ENCODE measurements around the gene ACAP3. TPM values are rescaled to one million over a fixed set of nuclear protein-coding genes. Genes with fewer than 3 reads are reported as not detected.

Gene ACAP3
- total RNA-seq, 1 donor from 2014 or later, result 55.2 TPM

- H3K36me3 ChIP-seq, result no peaks in the 10 kb centered on the region
- H3K4me1 ChIP-seq, result no peaks in the 10 kb centered on the region
- H3K9me3 ChIP-seq, result no peaks in the 10 kb centered on the region
- H3K4me3 ChIP-seq, result no peak overlapping the region
- intact Hi-C loops (cut with DNase I), result no loop called here
- H3K27me3 ChIP-seq, result no peaks in the 10 kb centered on the region
- no peak overlapping the region for H3K27ac ChIP-seq
- no peak for ATAC-seq
- no peak for DNase-seq
- TF ChIP-seq CTCF (IDR thresholded peaks at IDR 0.05), result no peak
These were observed 12.4 kb downstream of the ACAP3 start for GRCh38 chr1:1295154-1295923.

GRCh38 chr1:1294250-1294890 lies 13.4 kb downstream of the ACAP3 start:
- ATAC-seq (no peak), DNase-seq (no peak)
- intact Hi-C loops (cut with DNase I), result no loop called here

GRCh38 chr1:1293263-1294249 lies 14.2 kb downstream of the ACAP3 start:
- intact Hi-C loops (cut with DNase I), result no loop called here
- ATAC-seq, result peak; percentile 5
- no peak overlapping the region for H3K27ac ChIP-seq

More at GRCh38 chr1:1294250-1294890, 13.4 kb downstream of the ACAP3 start:
- TF ChIP-seq CTCF (IDR thresholded peaks at IDR 0.05), result no peak
- no peak overlapping the region for H3K27ac ChIP-seq
- H3K9me3 ChIP-seq, result no peaks in the 10 kb centered on the region
- no peak overlapping the region for H3K4me3 ChIP-seq
- no peaks in the 10 kb centered on the region for H3K36me3 ChIP-seq
- no peaks in the 10 kb centered on the region for H3K4me1 ChIP-seq
- no peaks in the 10 kb centered on the region for H3K27me3 ChIP-seq

GRCh38 chr1:1292851-1293250 lies 14.9 kb downstream of the ACAP3 start:
- intact Hi-C loops (cut with DNase I), result no loop called here
- DNase-seq, result no peak
- Histone ChIP-seq H3K4me1 (no peaks in the 10 kb centered on the region), H3K27ac (no peak overlapping the region), H3K9me3 (no peaks in the 10 kb centered on the region), H3K4me3 (no peak overlapping the region), H3K27me3 (no peaks in the 10 kb centered on the region), H3K36me3 (no peaks in the 10 kb centered on the region)
- no peak for ATAC-seq
- no peak for TF ChIP-seq CTCF (IDR thresholded peaks at IDR 0.05)

More at GRCh38 chr1:1293263-1294249, 14.2 kb downstream of the ACAP3 start:
- no peaks in the 10 kb centered on the region for H3K4me1 ChIP-seq
- no peaks in the 10 kb centered on the region for H3K27me3 ChIP-seq
- TF ChIP-seq CTCF (IDR thresholded peaks at IDR 0.05), result no peak
- H3K36me3 ChIP-seq, result no peaks in the 10 kb centered on the region
- no peak for DNase-seq
- no peak overlapping the region for H3K4me3 ChIP-seq
- H3K9me3 ChIP-seq, result no peaks in the 10 kb centered on the region

- no peaks in the 10 kb centered on the region for H3K36me3 ChIP-seq
- no peaks in the 10 kb centered on the region for H3K27me3 ChIP-seq
- H3K27ac ChIP-seq, result no peak overlapping the region
- intact Hi-C loops (cut with DNase I), result no loop called here
- ATAC-seq (no peak), DNase-seq (no peak)
- no peaks in the 10 kb centered on the region for H3K4me1 ChIP-seq
- H3K9me3 ChIP-seq, result no peaks in the 10 kb centered on the region
- TF ChIP-seq CTCF (IDR thresholded peaks at IDR 0.05), result no peak
- no peak overlapping the region for H3K4me3 ChIP-seq
These were observed 15.3 kb downstream of the ACAP3 start for GRCh38 chr1:1292442-1292779.
